ENCODE results near the gene DPF3. TPM values are rescaled to one million over a fixed set of nuclear protein-coding genes. Genes with fewer than 3 reads are reported as not detected.

The DPF3 gene
- polyA plus RNA-seq, 4 donors: 1.3 to 5.0 (median 4.6) TPM

- no peak for DNase-seq (ENCODE audit: low read depth in 4 of 4, low spot score in 3 of 4)
Measured at GRCh38 chr14:72588521-72588920, 305.4 kb downstream of the DPF3 start.

DNA sequence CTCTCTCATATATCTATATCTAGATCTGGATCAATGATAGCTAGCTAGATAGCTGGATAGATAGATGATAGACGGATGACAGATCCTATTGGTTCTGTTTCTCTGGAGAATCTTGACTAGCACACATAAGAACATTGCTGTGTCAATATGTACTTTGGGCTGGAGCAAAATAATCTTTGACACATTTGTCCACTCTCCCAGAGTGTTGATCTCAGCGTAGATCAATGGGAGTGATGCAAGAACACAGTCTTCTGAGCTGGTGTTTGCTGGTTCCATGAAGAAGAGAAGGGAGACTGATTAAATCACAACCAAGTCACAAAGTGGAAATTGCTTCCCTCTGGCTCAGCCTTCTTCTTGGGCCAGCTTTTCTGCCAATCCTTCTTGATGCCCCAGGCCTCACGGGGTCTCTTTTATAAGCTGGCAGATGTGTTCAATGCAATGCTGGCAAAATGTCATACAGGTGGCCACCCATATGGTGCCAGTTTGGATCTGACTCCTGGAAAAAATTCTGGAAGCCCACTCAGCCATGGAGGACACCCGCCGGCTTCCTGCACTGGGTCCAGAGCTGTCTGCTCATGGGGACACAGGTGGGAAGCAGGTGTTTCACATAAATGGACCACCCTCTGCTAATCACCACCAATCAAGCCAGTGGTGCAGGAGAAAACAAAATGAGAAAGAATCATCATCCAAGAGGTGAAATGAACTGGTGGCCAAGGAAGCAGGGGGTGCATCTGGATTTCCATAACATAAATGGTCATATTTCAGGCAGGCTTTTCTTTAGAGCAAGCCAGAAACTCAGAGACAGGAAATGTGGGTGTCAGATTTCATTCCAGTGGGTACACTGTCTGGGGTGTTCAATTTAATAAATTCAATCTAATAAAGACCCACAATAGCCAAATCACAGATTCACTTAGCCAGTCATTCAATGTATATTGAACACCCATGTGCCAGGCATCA is 310.3 kb downstream of the DPF3 start:
- no peak for DNase-seq (ENCODE audit: low read depth in 4 of 4, low spot score in 3 of 4)

DNA sequence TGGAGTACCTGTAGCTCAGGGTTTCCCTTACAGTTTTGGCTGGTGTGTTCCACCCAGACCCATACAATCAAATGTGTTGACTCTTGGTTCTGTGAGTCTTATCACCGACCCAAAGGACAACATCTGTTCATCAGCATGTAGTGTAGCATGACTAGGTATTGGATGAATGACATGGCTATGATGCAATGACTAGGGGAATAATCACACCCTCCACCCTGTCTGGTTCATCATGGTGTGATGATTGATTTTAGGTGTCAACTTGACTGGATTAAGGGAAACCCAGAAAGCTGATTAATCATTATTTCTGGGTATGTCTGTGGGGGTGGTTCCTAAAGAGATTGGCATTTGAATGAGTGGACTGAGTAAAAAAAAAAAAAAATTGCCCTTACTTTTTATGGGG is 311.3 kb downstream of the DPF3 start:
- no peak for DNase-seq (ENCODE audit: low read depth in 4 of 4, low spot score in 3 of 4)

- DNase-seq (ENCODE audit: low read depth in 4 of 4, low spot score in 3 of 4): no peak
Measured at GRCh38 chr14:72578514-72578913, 315.4 kb downstream of the DPF3 start.

- no peak for DNase-seq (ENCODE audit: low read depth in 4 of 4, low spot score in 3 of 4)
Measured at GRCh38 chr14:72577521-72577920, 316.4 kb downstream of the DPF3 start.

DNA sequence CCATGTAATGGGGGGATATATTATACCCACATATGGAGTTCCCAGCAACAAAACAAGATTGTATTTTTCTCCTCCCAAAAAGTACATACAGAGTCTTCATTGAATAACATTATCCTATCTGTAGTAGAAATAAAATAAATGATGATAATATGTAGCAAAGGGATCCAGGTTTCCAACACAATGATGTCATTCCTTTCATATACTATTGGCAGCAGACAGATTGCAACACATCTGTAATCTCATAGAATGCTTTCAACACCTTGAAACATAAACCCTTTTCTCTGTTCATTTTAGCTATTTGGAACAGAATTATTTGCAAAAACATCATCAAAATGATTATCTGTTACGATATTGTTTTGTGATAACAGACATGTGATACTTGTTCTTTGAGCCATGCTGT is 317.6 kb downstream of the DPF3 start:
- DNase-seq (ENCODE audit: low read depth in 4 of 4, low spot score in 3 of 4): no peak

DNA sequence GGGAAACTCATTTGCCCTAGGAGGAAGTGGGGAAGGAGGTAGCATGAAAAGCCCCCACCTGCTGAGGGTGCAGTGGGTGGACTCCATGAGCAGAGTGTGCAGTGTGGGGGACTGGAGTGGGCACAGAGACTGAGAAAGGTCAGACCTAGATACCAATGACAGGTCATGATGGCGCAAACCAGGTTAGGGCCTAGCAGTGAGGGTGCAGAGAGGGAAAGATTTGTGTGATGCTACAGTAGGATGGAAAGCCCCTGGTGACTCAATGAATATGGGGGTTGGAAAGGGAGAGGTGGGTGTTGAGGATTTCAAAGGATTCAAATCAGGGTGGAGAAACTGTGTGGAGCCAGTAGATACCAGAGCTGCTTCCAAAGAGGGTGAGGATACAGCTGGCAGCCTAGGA is 319.2 kb downstream of the DPF3 start:
- DNase-seq (ENCODE audit: low read depth in 4 of 4, low spot score in 3 of 4): no peak

DNA sequence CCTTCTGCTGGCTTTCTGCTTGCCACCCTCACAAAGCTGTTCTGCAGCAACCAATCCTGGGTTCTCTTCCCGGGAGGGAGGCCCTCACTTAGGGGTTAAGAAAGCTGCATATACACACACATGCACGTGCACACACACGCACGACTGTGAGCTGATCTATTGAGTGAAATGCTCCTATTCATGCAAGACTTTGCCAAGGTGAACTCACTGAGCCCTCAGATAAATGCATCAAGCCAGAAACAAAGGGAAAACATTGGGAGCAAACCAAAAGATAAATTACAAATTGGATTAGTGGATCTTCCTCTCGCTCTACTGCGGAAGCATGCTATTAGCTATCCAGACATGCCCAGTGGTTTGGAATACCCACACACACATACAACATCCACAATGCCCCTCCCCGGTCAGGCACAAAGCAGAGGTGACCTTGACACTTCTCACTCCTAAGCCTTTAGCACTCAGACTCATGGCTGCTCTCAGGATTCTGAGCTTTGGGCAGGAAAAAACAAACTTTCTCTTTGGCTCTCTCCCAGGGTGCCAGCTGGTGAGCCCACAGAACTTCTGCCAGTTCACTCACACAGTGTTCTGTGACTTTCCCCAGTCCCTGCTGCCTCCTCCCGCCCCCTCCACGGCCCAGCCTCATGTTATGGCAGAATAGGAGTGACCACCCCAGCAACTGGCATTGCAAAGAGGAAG is 320.0 kb downstream of the DPF3 start:
- no peak for DNase-seq (ENCODE audit: low read depth in 4 of 4, low spot score in 3 of 4)

Other genes starting within 250 kb of the DPF3 start
- gene DCAF4, start 32.4 kb upstream of the DPF3 start, polyA plus RNA-seq (ENCODE audit: insufficient read length in 4 of 4): 10 to 100 TPM; 11.9 to 22.1 (median 17.6) TPM
- 10 to 100 TPM; 16.6 to 22.8 (median 18.7) TPM for gene ZFYVE1, start 133.0 kb upstream of the DPF3 start, polyA plus RNA-seq (ENCODE audit: insufficient read length in 4 of 4)
- 100 to 1,000 TPM; 130 to 180 (median 176) TPM for gene RBM25, start 164.4 kb upstream of the DPF3 start, polyA plus RNA-seq (ENCODE audit: insufficient read length in 4 of 4)
- gene PSEN1, start 242.4 kb upstream of the DPF3 start, polyA plus RNA-seq (ENCODE audit: insufficient read length in 4 of 4): 10 to 100 TPM; 51.1 to 76.6 (median 71.5) TPM

Measured in left renal pelvis (tissue), 4 donors.